ENCODE results near the gene PRAMEF10.
"Not testable (repeated sequence)": the region's sequence is repeated elsewhere in the genome, so short reads cannot be mapped to it uniquely, and the experiment has no call there.

PRAMEF10 gene

GRCh38 chr1:12851779-12852178, 46.3 kb downstream of the PRAMEF10 start:
- no peaks in the 10 kb centered on the region for H3K4me1 ChIP-seq (ENCODE audit: insufficient read depth, low read length)
- H3K27ac ChIP-seq (ENCODE audit: low read depth, low read length) = no peak overlapping the region
- no peak overlapping the region for H3K9ac ChIP-seq (ENCODE audit: low read depth, low read length)
- peaks cover 52% of the 10 kb centered on the region for H3K9me3 ChIP-seq (ENCODE audit: insufficient read depth, low read depth, low read length)
- WGBS = 73% methylated on average over 4 of the region's 4 CpGs
- H3K4me3 ChIP-seq (ENCODE audit: low read length) = no peak overlapping the region
- H3K27me3 ChIP-seq (ENCODE audit: insufficient read depth, low read length) = no peaks in the 10 kb centered on the region
- no peaks in the 10 kb centered on the region for H3K36me3 ChIP-seq (ENCODE audit: insufficient read depth, low read length)

GRCh38 chr1:12848620-12849019, 49.5 kb downstream of the PRAMEF10 start, which contains the start of gene HNRNPCL1:
Gene HNRNPCL1 (minus strand): TSS chr1:12848720. CDS start chr1:12848289, 431 bp downstream.
- WGBS = 72% methylated on average over 5 of the region's 7 CpGs
- peaks cover 45% of the 10 kb centered on the region for H3K9me3 ChIP-seq (ENCODE audit: insufficient read depth, low read depth, low read length)
- not testable (repeated sequence) for H3K27ac ChIP-seq (ENCODE audit: low read depth, low read length); H3K4me3 ChIP-seq (ENCODE audit: low read length); H3K4me1 ChIP-seq (ENCODE audit: insufficient read depth, low read length); H3K27me3 ChIP-seq (ENCODE audit: insufficient read depth, low read length); H3K36me3 ChIP-seq (ENCODE audit: insufficient read depth, low read length); H3K9ac ChIP-seq (ENCODE audit: low read depth, low read length)

Measured in HUES64 (cell line).